SJSA1 (cell line): ENCODE data around the gene BTRC. TPM values are rescaled to one million over a fixed set of nuclear protein-coding genes. Genes with fewer than 3 reads are reported as not detected.

Source experiments
- DNase-seq, 2 experiments: peaks; one replicate each; pipeline ENCODE4 v3.0.0-alpha.2; 2015 to 2020; ENCODE audit warnings: low spot score in 2 of 2, low read depth in 1 of 2
- H3K27ac ChIP-seq: fragments of 250-450 bp; sonication (Bioruptor Pico); 2 replicates; pipeline ENCODE4 v1.5.1; 2020; ENCODE audit warnings: mild to moderate bottlenecking, moderate library complexity
- H3K27me3 ChIP-seq: fragments of 250-450 bp; sonication (Bioruptor Pico); replicated peaks from 2 replicates; pipeline ENCODE4 v1.5.1; 2020; ENCODE audit warnings: mild to moderate bottlenecking, moderate library complexity
- H3K36me3 ChIP-seq: fragments of 250-450 bp; sonication (Bioruptor Pico); 2 replicates; pipeline ENCODE4 v1.5.1; 2020; ENCODE audit warnings: mild to moderate bottlenecking
- H3K4me1 ChIP-seq: fragments of 250-450 bp; sonication (Bioruptor Pico); replicated peaks from 2 replicates; pipeline ENCODE4 v1.6.1; 2021; ENCODE audit warnings: mild to moderate bottlenecking
- H3K4me3 ChIP-seq: fragments of 250-450 bp; sonication (Bioruptor Pico); 2 replicates; pipeline ENCODE4 v1.5.1; 2020; ENCODE audit warnings: mild to moderate bottlenecking
- H3K9me3 ChIP-seq: fragments of 250-450 bp; sonication (Bioruptor Pico); replicated peaks from 2 replicates; pipeline ENCODE4 v1.5.1; 2020; ENCODE audit warnings: mild to moderate bottlenecking
- total RNA-seq: library from RNA; depleted of rRNA; stranded (reverse); fragments of >200 nt; shearing (Covaris generic); gene quantifications from 2 replicates; pipeline ENCODE4 v1.2.3, GENCODE V29; 2014

BTRC gene
- total RNA-seq, 1 experiment from 2014 or later, result 11.7 TPM

DNA sequence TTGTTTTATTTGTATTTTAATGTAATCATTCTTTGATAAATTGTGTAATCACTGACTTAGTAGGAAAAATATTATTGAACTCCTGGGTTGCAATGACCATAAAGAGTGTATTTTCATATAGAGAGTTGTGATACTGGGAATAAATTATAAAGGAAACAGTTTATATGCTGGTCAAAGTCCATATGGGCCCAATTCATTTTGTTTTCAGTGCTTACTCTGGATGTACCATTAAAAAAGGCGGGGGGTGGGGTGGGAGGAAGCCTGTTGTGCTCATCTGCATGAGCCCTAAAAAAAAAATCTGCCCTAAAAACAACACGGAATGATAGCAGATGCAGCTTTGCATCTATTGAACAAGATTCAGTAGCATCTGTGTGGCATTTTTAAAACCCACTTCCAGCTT lies 114.2 kb downstream of the BTRC start:
- DNase-seq, result no peak
- H3K9me3 ChIP-seq, result no peaks in the 10 kb centered on the region; the same call in 1 of the 2 replicates
- no peaks in the 10 kb centered on the region for H3K36me3 ChIP-seq
- no peak overlapping the region for H3K27ac ChIP-seq
- no peaks in the 10 kb centered on the region for H3K4me1 ChIP-seq
- no peaks in the 10 kb centered on the region for H3K27me3 ChIP-seq
- no peak overlapping the region for H3K4me3 ChIP-seq

- no peaks in the 10 kb centered on the region for H3K9me3 ChIP-seq
- H3K4me1 ChIP-seq, result no peaks in the 10 kb centered on the region
- DNase-seq, result no peak
- no peaks in the 10 kb centered on the region for H3K27me3 ChIP-seq
- H3K36me3 ChIP-seq, result peaks cover 7% of the 10 kb centered on the region; the same call in 1 of the 2 replicates
- H3K27ac ChIP-seq, result no peak overlapping the region
- no peak overlapping the region for H3K4me3 ChIP-seq
Observed at GRCh38 chr10:101476383-101476782, 122.4 kb downstream of the BTRC start.

DNA sequence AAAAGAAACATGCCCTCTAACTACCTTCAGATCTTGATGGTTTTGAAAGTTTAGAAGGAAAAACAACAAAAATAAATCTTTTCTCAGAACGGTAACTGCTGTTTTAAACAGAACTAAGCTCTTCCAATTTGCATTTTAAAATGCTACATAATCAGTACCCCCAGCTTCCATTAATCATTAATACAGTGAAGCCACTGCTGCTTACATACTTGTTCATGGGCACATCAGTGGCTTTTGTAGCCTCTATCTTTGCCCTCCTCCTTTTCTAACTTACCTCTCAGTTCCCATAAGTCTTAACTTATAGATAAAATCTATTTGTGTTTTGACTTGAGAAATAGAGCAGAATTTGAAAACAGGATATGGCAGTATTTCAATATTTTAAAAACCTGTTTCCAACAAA lies 125.0 kb downstream of the BTRC start:
- H3K27me3 ChIP-seq, result no peaks in the 10 kb centered on the region
- no peaks in the 10 kb centered on the region for H3K4me1 ChIP-seq
- peaks cover 7% of the 10 kb centered on the region; the same call in 1 of the 2 replicates for H3K36me3 ChIP-seq
- DNase-seq, result no peak
- H3K4me3 ChIP-seq, result no peak overlapping the region
- no peaks in the 10 kb centered on the region for H3K9me3 ChIP-seq
- H3K27ac ChIP-seq, result no peak overlapping the region

DNA sequence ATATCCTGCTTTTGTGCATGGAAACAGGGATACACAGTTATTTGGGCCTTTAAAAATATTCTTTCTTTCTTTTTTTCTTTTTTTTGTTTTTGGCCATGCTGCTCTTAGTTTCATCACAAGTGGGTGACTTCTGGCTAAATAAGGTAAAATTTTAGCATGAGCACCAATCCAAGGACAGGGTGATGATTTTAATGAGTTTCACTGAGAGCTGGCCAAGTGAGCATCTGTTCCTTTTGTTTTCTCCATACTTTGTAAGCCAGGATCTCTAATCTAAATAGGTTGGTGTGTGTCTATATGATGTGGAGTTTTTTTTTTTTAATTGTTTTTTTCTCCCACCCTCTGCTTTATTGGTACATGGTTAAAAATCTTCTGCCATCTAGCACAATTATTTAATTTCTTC lies 127.3 kb downstream of the BTRC start:
- H3K4me3 ChIP-seq, result no peak overlapping the region
- H3K4me1 ChIP-seq, result no peaks in the 10 kb centered on the region
- H3K27me3 ChIP-seq, result no peaks in the 10 kb centered on the region
- peaks cover 7% of the 10 kb centered on the region; the same call in 1 of the 2 replicates for H3K36me3 ChIP-seq
- H3K27ac ChIP-seq, result no peak overlapping the region
- DNase-seq, result no peak
- H3K9me3 ChIP-seq, result no peaks in the 10 kb centered on the region

GRCh38 chr10:101482568-101482967 lies 128.6 kb downstream of the BTRC start:
- no peaks in the 10 kb centered on the region for H3K9me3 ChIP-seq
- DNase-seq, result no peak
- H3K4me1 ChIP-seq, result no peaks in the 10 kb centered on the region
- peaks cover 7% of the 10 kb centered on the region; the same call in 1 of the 2 replicates for H3K36me3 ChIP-seq
- H3K27me3 ChIP-seq, result no peaks in the 10 kb centered on the region
- no peak overlapping the region for H3K27ac ChIP-seq
- no peak overlapping the region for H3K4me3 ChIP-seq

- H3K4me1 ChIP-seq, result no peaks in the 10 kb centered on the region
- peaks cover 5% of the 10 kb centered on the region; the same call in 1 of the 2 replicates for H3K36me3 ChIP-seq
- no peaks in the 10 kb centered on the region for H3K27me3 ChIP-seq
- no peak for DNase-seq
- H3K9me3 ChIP-seq, result no peaks in the 10 kb centered on the region
- no peak overlapping the region for H3K4me3 ChIP-seq
- no peak overlapping the region for H3K27ac ChIP-seq
Observed at GRCh38 chr10:101484175-101484745, 130.3 kb downstream of the BTRC start.

GRCh38 chr10:101485207-101485606 lies 131.2 kb downstream of the BTRC start:
- no peak for DNase-seq
- Histone ChIP-seq H3K4me3 (no peak overlapping the region), H3K36me3 (peaks cover 2% of the 10 kb centered on the region; the same call in 1 of the 2 replicates), H3K27ac (no peak overlapping the region), H3K4me1 (no peaks in the 10 kb centered on the region), H3K27me3 (no peaks in the 10 kb centered on the region), H3K9me3 (no peaks in the 10 kb centered on the region)

- no peak overlapping the region for H3K4me3 ChIP-seq
- H3K36me3 ChIP-seq, result no peaks in the 10 kb centered on the region
- H3K9me3 ChIP-seq, result no peaks in the 10 kb centered on the region
- H3K27me3 ChIP-seq, result no peaks in the 10 kb centered on the region
- no peaks in the 10 kb centered on the region for H3K4me1 ChIP-seq
- DNase-seq, result no peak
- no peak overlapping the region for H3K27ac ChIP-seq
Observed at GRCh38 chr10:101485681-101486554, 132.0 kb downstream of the BTRC start.

GRCh38 chr10:101487399-101487798 lies 133.4 kb downstream of the BTRC start:
- Histone ChIP-seq H3K4me3 (no peak overlapping the region), H3K36me3 (no peaks in the 10 kb centered on the region), H3K27ac (no peak overlapping the region), H3K4me1 (no peaks in the 10 kb centered on the region), H3K9me3 (no peaks in the 10 kb centered on the region), H3K27me3 (no peaks in the 10 kb centered on the region)
- DNase-seq, result no peak

DNA sequence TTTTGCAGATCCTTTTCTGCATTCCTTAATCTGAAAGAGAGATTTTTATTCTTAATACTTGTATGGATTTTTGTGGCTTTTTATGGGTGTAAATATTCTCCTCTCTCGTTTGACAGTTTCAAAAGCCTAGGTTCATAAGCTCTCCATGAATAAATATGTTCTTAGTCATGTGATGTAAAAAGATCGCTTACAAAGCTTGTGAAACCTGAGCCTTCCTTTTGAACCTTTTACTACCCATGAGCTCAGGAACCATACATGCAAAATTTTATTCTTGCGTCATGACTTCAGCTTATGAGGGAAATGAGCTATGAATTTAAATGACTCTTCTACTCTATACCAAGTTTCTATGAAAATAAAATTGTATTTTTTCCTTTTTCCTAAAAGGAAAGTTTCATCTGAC lies 135.4 kb downstream of the BTRC start:
- no peak for DNase-seq
- Histone ChIP-seq H3K4me1 (no peaks in the 10 kb centered on the region), H3K36me3 (no peaks in the 10 kb centered on the region), H3K27ac (no peak overlapping the region), H3K27me3 (no peaks in the 10 kb centered on the region), H3K9me3 (no peaks in the 10 kb centered on the region), H3K4me3 (no peak overlapping the region)

DNA sequence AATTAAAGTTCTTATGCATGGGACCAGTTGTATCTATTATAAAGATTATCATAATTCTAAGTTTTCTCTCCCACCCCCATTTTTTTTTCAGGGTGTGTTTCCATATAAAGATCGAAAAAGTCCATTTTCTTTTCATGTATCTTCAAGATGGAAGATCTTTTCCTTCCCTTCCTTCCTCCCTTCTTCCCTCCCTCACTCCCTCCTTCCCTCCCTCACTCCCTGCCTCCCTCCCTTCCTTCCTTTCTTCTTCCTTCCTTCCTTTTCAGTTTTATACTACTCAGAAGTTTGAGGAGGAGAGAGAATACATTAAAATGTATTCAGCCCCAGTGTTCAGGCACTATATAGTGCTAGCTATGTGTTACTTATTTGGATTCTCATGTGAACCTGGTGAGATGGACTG lies 136.1 kb downstream of the BTRC start:
- Histone ChIP-seq H3K9me3 (no peaks in the 10 kb centered on the region), H3K27ac (no peak overlapping the region), H3K27me3 (no peaks in the 10 kb centered on the region), H3K36me3 (no peaks in the 10 kb centered on the region), H3K4me1 (no peaks in the 10 kb centered on the region), H3K4me3 (no peak overlapping the region)
- no peak for DNase-seq

DNA sequence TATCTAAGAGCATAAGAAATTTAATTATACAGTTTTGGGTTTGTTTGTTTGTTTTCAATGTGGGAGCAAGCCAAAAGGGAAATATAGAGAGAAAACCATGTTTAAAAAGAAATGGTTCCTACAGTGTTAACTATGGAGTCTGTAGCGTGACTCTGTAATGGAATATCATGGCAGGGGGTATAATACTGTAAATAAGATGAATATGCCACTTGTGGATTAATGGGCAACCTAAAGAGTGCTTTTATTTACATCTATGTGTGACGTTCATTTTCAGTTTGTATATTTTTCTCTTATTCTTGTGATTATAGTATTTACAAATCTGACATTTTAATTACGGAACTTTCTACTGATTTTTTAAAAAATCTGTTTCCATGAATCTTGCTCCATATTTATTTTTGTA lies 138.2 kb downstream of the BTRC start:
- Histone ChIP-seq H3K4me3 (no peak overlapping the region), H3K27ac (no peak overlapping the region), H3K27me3 (no peaks in the 10 kb centered on the region), H3K36me3 (no peaks in the 10 kb centered on the region), H3K9me3 (no peaks in the 10 kb centered on the region), H3K4me1 (no peaks in the 10 kb centered on the region)
- DNase-seq, result no peak

DNA sequence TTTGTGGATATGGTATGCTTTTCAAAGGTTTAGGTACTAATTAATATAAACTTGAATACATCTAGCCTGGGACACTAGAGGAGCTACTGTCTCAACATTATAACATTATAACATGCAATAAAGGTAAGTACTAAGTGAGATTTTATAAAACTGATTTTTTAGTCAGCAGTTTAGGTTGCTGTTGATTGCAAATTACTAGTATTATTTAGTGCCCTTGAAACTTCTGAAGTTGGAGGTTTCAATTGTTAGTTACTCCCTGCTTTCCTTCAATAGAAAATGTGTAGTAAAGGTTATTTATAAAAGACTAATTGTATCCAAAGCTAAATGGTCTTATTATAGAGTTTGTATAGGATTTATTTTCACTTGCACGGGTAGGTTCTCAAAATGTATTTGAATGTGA lies 138.8 kb downstream of the BTRC start:
- Histone ChIP-seq H3K4me3 (no peak overlapping the region), H3K27ac (no peak overlapping the region), H3K9me3 (no peaks in the 10 kb centered on the region), H3K4me1 (no peaks in the 10 kb centered on the region), H3K27me3 (no peaks in the 10 kb centered on the region), H3K36me3 (no peaks in the 10 kb centered on the region)
- DNase-seq, result no peak

DNA sequence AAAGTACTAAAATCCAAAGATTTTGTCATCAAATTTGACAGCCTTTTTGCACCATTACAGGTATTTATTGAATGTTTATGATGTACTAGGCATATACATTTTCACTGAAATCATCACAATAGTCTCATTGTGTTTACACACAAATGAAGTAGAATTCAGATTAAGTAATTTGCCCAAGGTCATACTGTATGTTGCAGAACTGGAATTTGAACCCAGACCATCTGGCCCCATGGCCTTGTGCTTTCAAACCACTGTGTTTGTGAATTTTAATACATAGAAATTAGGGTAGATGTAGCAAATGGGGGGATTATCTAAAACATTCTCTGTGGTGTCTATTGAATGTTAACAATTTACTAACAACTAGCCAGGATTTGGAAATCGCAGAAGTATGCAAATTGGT lies 139.3 kb downstream of the BTRC start:
- no peak overlapping the region for H3K27ac ChIP-seq
- no peak for DNase-seq
- no peaks in the 10 kb centered on the region for H3K27me3 ChIP-seq
- H3K36me3 ChIP-seq, result no peaks in the 10 kb centered on the region
- H3K4me3 ChIP-seq, result no peak overlapping the region
- no peaks in the 10 kb centered on the region for H3K4me1 ChIP-seq
- H3K9me3 ChIP-seq, result no peaks in the 10 kb centered on the region
